Measurements from ENCODE around the gene BANF2.

- TF ChIP-seq EZH2phosphoT487 (IDR thresholded peaks at IDR 0.05; ENCODE audit: insufficient read depth, low read depth) (no peak), EZH2 (IDR thresholded peaks at IDR 0.05; ENCODE audit: insufficient read depth, poor library complexity, severe bottlenecking) (no peak)
Observed at GRCh38 chr20:17652411-17652810, 47.4 kb upstream of the BANF2 start.

Data from GM23248 (cell line).